Neural cell (in vitro differentiated cells): Measurements from ENCODE around the gene LGR5.

Experiments used
- EP300 ChIP-seq: fragments of 450-650 bp; conservative IDR thresholded peaks from 2 replicates; pipeline ENCODE4 v1.6.1; 2014; ENCODE audit warnings: antibody characterized with exemption, mild to moderate bottlenecking, moderate library complexity; ENCODE audit not compliant: poor library complexity, severe bottlenecking
- EZH2 ChIP-seq: fragments of 200-600, 300-800 bp; shearing (Covaris generic), sonication (generic); IDR thresholded peaks from 2 replicates; pipeline ENCODE4 v1.6.1; 2014; ENCODE audit warnings: antibody characterized with exemption, low read length, borderline replicate concordance, mild to moderate bottlenecking; ENCODE audit not compliant: insufficient read depth, poor library complexity, severe bottlenecking
- POLR2AphosphoS5 ChIP-seq: IDR thresholded peaks from 2 replicates; pipeline ENCODE4 v1.6.1; 2012
- RAD21 ChIP-seq: fragments of 450-650 bp; conservative IDR thresholded peaks from 2 replicates; pipeline ENCODE4 v1.6.1; 2014; ENCODE audit warnings: antibody characterized with exemption, mild to moderate bottlenecking, moderate library complexity
- SMC3 ChIP-seq: fragments of 450-650 bp; conservative IDR thresholded peaks from 2 replicates; pipeline ENCODE4 v1.6.1; 2014; ENCODE audit warnings: antibody characterized with exemption, mild to moderate bottlenecking, moderate library complexity; ENCODE audit not compliant: poor library complexity
- TF ChIP-seq, protein P1 (sequence below): IDR thresholded peaks from 2 replicates; pipeline ENCODE4 v1.6.1; 2012; ENCODE audit warnings: borderline replicate concordance
- TF ChIP-seq, protein P2 (sequence below): fragments of 450-650 bp; IDR thresholded peaks from 2 replicates; pipeline ENCODE4 v1.5.1; 2014; ENCODE audit warnings: antibody characterized with exemption, mild to moderate bottlenecking, moderate library complexity; ENCODE audit not compliant: poor library complexity, severe bottlenecking

DNA sequence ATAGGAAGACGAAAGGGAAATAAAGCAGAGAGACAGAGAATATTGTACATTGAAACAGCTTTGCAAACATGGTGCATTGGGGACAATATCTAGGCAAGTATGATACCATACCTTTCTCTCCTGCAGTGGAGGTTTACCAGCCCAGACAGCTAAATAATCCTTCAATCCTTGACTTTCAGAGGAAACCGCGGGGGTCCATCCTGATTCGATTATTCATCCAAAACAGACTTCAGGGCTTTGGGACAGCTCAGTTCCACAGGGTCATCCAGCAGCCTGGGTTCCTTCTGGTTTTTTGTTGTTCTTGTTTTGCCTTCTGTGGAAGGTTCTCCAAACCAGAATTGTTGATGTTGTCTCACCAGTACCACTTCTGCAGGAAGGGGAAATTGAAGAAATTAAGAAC lies 81.5 kb downstream of the LGR5 start:
- TF ChIP-seq, protein P1, sequence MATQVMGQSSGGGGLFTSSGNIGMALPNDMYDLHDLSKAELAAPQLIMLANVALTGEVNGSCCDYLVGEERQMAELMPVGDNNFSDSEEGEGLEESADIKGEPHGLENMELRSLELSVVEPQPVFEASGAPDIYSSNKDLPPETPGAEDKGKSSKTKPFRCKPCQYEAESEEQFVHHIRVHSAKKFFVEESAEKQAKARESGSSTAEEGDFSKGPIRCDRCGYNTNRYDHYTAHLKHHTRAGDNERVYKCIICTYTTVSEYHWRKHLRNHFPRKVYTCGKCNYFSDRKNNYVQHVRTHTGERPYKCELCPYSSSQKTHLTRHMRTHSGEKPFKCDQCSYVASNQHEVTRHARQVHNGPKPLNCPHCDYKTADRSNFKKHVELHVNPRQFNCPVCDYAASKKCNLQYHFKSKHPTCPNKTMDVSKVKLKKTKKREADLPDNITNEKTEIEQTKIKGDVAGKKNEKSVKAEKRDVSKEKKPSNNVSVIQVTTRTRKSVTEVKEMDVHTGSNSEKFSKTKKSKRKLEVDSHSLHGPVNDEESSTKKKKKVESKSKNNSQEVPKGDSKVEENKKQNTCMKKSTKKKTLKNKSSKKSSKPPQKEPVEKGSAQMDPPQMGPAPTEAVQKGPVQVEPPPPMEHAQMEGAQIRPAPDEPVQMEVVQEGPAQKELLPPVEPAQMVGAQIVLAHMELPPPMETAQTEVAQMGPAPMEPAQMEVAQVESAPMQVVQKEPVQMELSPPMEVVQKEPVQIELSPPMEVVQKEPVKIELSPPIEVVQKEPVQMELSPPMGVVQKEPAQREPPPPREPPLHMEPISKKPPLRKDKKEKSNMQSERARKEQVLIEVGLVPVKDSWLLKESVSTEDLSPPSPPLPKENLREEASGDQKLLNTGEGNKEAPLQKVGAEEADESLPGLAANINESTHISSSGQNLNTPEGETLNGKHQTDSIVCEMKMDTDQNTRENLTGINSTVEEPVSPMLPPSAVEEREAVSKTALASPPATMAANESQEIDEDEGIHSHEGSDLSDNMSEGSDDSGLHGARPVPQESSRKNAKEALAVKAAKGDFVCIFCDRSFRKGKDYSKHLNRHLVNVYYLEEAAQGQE: no peak
- TF ChIP-seq EZH2: no peak
- TF ChIP-seq, protein P2, sequence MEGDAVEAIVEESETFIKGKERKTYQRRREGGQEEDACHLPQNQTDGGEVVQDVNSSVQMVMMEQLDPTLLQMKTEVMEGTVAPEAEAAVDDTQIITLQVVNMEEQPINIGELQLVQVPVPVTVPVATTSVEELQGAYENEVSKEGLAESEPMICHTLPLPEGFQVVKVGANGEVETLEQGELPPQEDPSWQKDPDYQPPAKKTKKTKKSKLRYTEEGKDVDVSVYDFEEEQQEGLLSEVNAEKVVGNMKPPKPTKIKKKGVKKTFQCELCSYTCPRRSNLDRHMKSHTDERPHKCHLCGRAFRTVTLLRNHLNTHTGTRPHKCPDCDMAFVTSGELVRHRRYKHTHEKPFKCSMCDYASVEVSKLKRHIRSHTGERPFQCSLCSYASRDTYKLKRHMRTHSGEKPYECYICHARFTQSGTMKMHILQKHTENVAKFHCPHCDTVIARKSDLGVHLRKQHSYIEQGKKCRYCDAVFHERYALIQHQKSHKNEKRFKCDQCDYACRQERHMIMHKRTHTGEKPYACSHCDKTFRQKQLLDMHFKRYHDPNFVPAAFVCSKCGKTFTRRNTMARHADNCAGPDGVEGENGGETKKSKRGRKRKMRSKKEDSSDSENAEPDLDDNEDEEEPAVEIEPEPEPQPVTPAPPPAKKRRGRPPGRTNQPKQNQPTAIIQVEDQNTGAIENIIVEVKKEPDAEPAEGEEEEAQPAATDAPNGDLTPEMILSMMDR: no peak
- no peak for TF ChIP-seq SMC3
- no peak for TF ChIP-seq POLR2AphosphoS5
- no peak for TF ChIP-seq EP300
- no peak for TF ChIP-seq RAD21
